ENCODE results near the gene SEPTIN10.
A peak's percentile ranks its signal among the peaks of the same experiment; 100 is the strongest.

The SEPTIN10 gene

GRCh38 chr2:109523121-109523520 is 90.6 kb downstream of the SEPTIN10 start:
- DNase-seq (ENCODE audit: low spot score), result no peak

GRCh38 chr2:109522063-109522374 is 91.7 kb downstream of the SEPTIN10 start:
- no peak for DNase-seq (ENCODE audit: low spot score)

- DNase-seq (ENCODE audit: low spot score), result no peak
Observed at GRCh38 chr2:109521233-109522062, 92.3 kb downstream of the SEPTIN10 start.

GRCh38 chr2:109519513-109519912 is 94.3 kb downstream of the SEPTIN10 start:
- DNase-seq (ENCODE audit: low spot score), result no peak

GRCh38 chr2:109517118-109517889 is 96.5 kb downstream of the SEPTIN10 start:
- DNase-seq (ENCODE audit: low spot score), result no peak

- DNase-seq (ENCODE audit: low spot score), result no peak
Observed at GRCh38 chr2:109516445-109517117, 97.2 kb downstream of the SEPTIN10 start.

- no peak for DNase-seq (ENCODE audit: low spot score)
Observed at GRCh38 chr2:109514857-109515256, 98.9 kb downstream of the SEPTIN10 start.

- no peak for DNase-seq (ENCODE audit: low spot score)
Observed at GRCh38 chr2:109513749-109514588, 99.8 kb downstream of the SEPTIN10 start.

GRCh38 chr2:109513230-109513629 is 100.5 kb downstream of the SEPTIN10 start:
- no peak for DNase-seq (ENCODE audit: low spot score)

GRCh38 chr2:109512076-109512475 is 101.7 kb downstream of the SEPTIN10 start:
- DNase-seq (ENCODE audit: low spot score), result no peak

GRCh38 chr2:109511168-109511567 is 102.6 kb downstream of the SEPTIN10 start:
- DNase-seq (ENCODE audit: low spot score), result no peak

GRCh38 chr2:109510136-109511028 is 103.4 kb downstream of the SEPTIN10 start:
- peak; percentile 77 for DNase-seq (ENCODE audit: low spot score)

GRCh38 chr2:109508556-109508955 is 105.2 kb downstream of the SEPTIN10 start:
- DNase-seq (ENCODE audit: low spot score), result no peak

- DNase-seq (ENCODE audit: low spot score), result no peak
Observed at GRCh38 chr2:109507828-109508227, 105.9 kb downstream of the SEPTIN10 start.

- no peak for DNase-seq (ENCODE audit: low spot score)
Observed at GRCh38 chr2:109507217-109507616, 106.5 kb downstream of the SEPTIN10 start.

- DNase-seq (ENCODE audit: low spot score), result no peak
Observed at GRCh38 chr2:109503191-109503590, 110.6 kb downstream of the SEPTIN10 start.

- no peak for DNase-seq (ENCODE audit: low spot score)
Observed at GRCh38 chr2:109501461-109501860, 112.3 kb downstream of the SEPTIN10 start.

GRCh38 chr2:109500910-109501309 is 112.9 kb downstream of the SEPTIN10 start:
- DNase-seq (ENCODE audit: low spot score), result no peak

- DNase-seq (ENCODE audit: low spot score), result no peak
Observed at GRCh38 chr2:109499566-109499965, 114.2 kb downstream of the SEPTIN10 start.

GRCh38 chr2:109498906-109499305 is 114.9 kb downstream of the SEPTIN10 start:
- DNase-seq (ENCODE audit: low spot score), result no peak
